GM21723 (cell line): Measurements from ENCODE around the gene ZFYVE28.
"Not testable (repeated sequence)": the region's sequence is repeated elsewhere in the genome, so short reads cannot be mapped to it uniquely, and the experiment has no call there.

Experiments used
- ATAC-seq: cut with Tn5 transposase; IDR thresholded peaks from one replicate; pipeline ENCODE4 v1.9.1; 2021; ENCODE audit warnings: mild to moderate bottlenecking, moderate library complexity; ENCODE audit not compliant: unreplicated experiment

ZFYVE28 gene

GRCh38 chr4:2446656-2447564 lies 28.5 kb upstream of the ZFYVE28 start:
- no peak for ATAC-seq

DNA sequence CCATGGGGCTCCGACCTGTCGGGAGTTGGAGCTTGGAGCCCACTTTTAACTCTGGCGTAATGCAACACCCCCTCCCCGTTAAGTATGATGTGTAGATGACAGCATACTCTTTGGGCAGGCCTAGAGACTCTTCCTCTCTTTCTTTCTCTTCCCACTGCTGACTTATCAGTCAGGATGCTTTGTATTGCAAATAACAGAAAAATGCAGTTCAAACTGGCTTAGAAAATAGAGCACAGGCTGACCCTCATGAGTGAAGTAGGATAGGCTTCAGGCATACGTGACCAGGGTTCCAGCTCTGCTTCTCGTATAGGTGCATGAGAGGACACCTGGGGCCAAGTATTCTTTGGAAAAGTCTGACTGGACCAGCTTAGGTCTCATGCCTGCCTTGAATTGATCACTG lies 27.1 kb upstream of the ZFYVE28 start:
- no peak for ATAC-seq

DNA sequence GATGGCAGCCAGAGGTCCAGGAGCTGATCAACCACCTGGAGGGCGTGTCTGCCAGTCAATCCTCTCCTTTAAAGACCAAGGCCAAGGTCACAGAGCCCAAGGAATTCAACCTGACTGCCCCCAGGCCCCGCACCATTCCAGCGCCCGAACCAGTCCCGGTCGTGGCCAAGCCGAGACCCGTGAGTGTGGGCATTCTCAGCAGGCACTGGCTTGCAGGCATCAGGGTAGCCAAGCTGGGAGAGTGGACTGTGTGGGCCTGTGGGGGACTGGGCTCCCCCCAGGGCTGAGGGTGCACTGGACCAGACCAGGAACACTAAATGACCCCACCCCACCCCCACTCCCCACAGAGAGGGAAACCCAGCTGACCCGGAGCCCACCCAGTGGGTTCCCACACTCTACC lies 26.7 kb upstream of the ZFYVE28 start:
- no peak for ATAC-seq

DNA sequence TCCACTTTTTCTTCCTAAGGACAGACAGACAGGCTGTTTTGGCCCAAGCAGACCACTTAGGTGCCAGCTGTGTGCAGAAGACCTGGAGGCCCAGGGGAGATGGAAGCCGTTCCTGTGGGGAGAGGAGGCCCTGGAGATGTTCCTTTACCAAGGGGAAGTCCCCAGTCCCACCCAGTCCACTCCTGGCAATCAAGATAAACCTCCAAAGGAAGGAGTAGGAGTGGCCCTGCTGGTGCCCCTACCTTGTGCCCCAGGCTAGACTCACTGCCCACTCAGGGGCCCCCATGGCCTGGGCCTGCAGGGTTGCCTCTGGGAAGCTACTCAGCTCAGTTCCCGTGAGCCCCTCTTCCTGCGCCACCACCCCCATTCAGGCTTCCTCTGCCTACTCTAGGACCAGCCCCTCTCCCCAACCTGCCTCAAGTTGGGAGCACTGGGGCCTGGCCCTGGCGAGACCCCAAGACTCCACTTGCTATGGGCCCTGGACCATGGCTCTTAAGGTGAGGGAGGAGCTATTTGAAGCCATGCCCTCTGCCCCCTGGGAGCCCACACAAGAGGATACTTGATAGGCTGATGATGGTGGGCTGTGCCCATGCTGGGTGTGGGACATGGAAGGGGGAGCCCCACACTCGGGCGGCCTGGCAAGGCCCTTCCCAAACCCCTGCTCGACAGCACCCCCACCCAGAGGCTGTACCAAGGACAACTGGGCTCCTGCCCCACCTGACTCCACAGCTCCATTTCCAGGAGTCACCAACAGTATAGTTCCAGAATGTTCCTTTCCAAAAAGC lies 25.7 kb upstream of the ZFYVE28 start:
- no peak for ATAC-seq

DNA sequence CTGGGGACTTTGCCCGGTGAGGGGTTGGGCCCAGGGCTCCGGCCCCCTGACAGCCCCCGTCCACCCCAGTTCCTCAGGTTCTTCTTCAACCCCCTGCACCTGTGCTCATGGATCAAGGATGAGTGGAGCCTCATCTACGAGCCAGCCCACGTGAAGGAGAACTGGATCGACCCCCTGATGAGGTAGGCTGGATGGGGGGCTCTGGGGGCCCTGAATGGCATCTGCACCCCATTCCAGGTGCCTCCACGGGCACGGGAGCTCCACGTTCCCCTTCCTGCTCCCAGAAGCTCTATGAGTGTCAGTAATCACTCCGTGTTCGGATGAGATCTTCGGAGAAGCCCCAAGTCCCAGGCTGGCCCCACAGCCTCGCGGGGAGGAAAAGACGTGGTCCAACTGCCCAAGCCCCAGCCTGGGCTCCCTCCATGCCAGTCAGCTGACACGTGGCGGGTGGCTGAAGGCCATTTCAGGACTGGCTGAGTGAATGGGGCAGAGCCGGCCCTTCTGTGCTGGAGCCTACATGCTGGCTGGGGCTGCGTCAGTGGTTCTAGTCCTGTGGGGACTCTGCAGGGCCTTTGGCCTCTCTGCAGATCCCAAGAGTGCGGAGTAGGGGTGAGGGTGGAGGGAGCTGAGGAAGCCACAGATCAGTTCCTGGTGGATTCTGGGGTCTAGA lies 24.8 kb upstream of the ZFYVE28 start:
- no peak for ATAC-seq

DNA sequence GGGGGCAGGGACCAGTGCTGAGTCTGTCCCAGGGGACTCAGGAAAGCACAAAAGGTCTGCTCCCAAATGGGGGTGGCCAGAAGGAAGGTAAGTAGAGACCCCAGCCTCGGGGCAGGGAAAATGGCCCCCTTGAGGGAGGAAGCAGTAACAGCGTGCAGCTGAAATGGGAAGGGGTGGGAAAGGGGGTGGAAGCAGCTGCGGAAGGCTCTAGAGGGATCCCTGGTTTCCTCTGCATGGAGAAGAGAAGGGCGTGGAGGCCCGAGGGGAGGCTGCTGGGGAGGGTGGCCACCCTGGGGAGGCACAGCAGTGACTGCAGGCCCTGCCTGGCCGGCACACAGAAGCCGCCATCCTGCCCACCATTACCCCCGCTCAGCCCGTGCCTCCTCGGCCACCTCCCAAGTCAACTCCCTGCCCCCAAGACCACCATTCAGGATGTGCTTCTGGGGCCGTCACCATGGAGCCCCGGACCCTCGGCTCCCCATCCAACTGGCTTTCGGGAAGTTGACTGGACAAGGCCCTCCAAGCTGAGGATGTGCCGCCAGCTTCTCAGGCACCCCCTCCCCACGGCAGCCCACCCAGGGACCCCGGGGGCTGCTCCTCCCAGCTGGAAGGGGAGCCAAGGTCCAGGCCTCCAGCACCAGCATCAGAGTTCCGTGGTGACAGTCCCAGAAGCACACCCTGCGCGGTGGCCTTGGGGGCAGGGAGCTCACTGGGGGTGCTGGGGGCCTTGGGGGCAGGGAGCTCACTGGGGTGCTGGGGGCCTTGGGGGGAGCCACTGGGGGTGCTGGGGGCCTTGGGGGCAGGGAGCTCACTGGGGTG lies 23.9 kb upstream of the ZFYVE28 start:
- no peak for ATAC-seq

GRCh38 chr4:2441393-2442174 lies 23.1 kb upstream of the ZFYVE28 start:
- ATAC-seq: peak; percentile 82

DNA sequence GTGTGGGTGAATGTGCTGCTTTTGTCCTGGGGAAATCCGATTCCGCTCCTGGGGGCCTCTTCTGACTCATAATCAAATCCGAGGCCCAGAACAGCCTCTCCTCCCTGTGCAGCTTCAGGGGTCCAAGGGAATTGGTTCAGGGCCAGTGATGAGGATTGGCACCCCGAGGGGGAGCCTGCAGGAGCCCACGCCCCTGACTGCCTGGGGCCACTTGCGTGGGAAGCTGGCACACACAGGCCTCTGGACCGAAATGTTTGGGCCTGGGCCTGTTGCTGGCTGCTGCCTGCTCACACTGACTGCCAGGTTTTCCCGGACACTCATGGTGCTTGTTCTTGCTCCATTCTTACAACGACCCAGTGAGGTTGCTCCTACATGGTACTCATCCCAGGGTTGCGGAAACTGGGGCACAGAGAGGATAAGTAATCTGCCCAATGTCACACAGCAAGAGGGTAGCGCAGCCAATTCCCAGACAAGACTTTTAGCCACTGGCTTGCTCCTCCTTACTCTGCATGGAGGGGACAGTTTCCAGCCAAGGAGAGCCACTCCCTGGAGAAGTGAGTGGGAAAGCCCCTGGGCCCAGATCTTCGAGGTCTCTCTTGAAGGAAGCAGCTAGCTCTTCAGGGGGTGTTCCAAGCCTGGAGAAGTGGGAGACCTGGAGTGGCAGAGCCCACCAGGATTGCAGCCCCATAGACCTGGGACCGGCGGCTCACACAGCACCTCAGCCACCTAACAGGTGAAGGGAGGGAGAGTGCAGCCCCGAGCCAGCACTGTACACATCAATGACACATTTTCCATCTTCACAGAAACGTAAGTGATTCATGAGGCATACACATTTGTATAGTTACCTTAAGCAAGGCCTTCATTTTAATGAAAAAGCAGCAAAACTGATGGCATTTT lies 20.6 kb upstream of the ZFYVE28 start:
- ATAC-seq: no peak

DNA sequence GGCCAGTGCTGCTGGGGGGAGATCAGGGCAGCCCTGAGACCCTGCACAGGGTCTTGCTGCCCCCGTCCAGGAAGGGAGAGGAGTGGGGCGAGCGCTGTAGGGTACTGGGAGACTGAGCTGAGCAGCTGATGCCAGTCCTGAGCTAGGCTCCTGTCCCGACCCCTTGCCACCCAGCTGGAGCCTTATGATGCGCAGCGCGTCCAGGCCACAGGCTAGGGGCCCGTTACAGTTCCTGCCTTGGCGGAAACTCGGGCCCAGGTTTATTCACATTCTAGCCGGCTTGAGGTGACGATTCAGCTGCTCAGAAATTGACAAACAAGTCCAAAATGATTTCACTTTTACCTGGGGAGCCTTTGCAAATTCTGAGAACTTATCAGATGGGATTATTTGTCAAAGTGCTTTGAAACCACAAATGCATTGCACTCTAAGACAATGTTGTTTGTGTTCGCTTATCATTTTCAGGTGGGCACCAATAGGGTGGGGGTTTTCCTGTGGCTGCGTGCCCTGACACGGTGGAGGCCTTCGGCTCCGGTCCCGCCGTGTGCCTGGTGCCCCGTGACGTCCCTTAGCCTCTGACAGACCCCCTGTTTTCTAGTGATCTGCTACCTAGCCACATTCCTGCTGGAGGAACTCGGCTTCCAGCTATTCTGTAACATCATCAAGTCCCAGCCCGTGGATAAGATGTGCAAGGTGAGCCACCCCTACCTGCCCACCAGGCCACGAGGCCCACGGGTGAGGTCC lies 19.2 kb upstream of the ZFYVE28 start:
- no peak for ATAC-seq

GRCh38 chr4:2436761-2437474 lies 18.5 kb upstream of the ZFYVE28 start:
- ATAC-seq: no peak

DNA sequence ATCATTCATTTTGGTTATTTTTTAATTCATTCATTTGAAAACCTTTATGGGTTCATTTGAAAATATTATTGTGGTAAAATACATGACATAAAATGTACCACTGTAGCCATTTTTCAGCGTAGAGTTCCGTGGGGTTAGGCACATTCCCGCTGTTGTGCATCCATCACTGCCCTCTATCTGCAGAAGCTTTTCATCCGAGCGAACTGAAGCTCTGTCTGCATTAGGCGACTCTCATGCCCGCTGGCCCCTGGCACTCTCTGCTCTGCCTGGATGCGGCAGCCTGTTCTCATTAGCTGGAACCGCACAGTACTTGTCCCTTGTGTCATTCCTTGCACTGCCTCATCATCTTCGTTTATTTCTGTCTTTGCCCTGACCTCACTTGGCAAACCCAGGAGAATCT lies 17.9 kb upstream of the ZFYVE28 start:
- ATAC-seq: no peak

DNA sequence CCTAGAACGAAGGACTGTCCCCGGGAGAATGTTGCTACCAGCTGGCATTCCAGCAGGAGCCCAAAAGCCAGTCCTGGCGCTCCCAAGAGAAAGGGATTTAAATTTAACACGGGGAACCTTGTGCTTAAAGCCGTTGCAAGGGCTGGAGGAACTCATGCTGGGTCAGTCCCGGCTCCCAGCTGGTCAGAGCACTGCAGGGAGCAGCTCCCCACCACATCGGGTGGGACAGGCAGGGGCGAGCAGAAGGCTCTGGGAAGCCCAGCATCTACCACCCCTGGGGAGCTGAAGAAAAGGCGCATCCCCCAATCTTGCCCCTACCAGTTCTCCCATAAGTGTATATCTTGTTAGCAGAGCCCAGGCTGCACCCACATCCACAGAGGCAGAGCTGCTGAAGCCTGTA lies 16.0 kb upstream of the ZFYVE28 start:
- no peak for ATAC-seq

DNA sequence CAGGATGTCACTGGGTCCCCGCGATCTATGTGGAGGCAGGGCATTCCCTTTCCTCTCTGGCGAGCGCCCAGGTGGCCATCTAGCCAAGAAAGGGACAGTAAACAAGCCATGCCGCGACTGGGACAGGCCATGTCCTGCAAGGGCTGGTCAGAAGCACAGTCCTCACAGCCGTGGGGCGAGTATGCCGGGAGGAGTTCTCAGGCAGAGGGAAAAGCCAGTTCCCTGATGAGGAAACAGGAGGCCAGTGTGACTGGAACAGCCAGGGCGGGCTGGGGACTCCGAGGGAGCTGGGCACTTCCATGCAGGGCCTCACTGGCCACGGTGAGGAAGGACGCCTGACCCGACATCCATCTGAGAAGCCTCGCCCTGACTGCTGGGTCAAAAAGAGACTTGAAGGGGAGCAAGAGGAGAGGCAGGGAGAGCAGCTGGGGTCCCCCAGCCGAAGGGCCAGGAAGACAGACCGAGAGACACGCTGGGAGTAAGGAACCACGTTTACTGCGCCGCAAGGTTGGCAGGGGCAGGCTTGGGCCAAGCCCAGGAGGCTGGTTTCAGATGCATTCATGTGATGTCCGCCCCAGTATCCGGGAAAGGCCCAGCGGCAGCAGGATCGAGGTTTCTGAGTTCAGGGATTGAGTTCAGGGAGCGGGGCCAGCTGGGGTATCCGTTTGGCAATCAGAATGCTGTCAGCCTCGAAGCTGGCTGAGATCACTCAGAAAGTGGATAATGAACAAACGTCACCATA lies 15.3 kb upstream of the ZFYVE28 start:
- ATAC-seq: no peak

DNA sequence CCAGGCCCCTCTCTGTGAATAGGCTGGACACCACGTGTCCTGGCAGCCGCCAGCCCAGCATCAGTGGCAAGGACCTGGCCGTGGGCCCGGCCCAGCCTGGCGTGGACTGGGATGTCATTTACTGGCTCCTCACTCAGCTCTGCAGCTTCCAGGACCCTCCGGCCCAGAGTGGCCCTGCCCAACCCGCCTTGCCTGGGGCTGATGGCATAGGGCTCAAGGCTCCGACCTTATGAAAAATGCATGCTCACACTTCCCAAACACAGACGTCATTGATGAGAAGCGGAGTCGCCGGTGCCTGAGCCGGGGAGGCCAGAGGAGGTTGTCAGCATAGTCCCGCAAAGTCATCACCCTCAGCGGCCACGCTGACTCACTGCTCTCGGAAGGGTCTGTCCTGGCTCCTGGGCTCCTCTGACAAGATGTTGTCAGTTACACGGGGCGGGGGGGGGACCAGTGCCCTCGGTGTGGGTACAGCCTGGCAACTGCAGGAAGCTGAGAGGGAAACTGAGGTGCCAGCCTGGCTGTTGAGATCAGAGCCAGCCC lies 14.6 kb upstream of the ZFYVE28 start:
- no peak for ATAC-seq

DNA sequence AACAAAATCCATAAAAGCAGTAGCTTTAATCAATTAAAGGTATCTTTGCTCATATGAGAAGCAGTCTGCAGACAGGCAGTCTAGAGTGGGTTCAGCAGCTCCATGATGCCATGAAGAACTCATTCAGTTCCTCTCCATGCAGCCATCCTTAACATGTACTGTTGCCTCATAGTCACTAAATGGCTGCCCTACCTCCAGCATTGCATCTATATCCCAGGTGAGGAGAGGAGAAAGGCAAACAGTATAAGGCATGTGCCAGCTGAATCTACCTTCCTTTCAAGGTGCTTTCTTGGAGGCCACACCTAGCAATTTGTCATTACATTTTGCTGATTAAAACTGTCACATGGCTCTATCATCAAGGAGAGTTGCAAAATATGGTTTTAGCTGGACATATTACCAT lies 13.6 kb upstream of the ZFYVE28 start:
- ATAC-seq: no peak

DNA sequence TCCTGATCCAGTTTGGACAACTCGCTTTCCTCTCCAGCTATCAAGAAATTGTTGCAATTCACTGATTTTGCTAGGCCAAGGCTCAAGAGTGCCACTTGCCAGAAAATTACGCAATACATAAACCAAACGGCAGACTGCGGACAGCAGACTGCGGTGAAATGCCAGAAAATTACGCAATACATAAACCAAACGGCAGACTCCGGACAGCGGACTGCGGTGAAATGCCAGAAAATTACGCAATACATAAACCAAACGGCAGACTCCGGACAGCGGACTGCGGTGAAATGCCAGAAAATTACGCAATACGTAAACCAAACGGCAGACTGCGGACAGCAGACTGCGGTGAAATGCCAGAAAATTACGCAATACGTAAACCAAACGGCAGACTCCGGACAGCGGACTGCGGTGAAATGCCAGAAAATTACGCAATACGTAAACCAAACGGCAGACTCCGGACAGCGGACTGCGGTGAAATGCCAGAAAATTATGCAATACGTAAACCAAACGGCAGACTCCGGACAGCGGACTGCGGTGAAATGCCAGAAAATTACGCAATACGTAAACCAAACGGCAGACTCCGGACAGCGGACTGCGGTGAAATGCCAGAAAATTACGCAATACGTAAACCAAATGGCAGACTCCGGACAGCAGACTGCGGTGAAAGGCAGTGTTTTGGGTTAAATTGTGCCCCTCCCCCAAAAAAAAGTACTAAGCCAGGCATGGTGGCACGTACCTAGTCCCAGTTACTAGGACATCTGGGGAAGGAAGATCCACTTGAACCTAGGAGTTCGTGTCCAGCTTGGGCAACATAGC lies 11.7 kb upstream of the ZFYVE28 start:
- ATAC-seq: not testable (repeated sequence)
